Measurements from ENCODE around the gene HERC2.

DNA sequence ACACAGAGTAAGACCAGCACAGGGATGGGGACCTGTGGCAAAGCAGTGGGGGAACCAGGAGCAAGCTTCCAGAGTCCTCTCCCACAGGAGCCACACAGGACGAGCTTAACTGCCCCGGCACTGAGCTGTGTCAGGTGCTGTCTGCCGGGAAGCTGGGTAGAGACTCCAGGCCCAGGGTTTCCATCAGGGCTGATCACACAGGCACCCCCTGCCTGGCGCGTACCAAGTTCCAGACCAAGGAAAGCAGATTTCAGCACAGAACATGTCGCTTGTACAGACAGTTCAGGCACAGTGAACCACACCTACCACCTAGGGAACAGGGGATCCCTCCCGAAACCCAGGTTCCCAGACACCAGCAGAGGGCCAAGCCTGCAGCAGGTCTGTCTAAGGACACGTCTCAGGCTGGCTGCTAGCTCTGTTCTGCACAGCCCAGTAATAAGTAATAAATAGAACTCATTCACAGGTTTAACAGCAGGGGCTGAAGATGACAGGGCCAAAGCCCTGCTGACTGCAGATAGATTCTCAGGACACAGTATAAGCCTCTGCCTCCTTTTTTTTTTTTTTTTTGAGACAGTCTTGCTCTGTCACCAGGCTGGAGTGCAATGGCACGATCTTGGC, 192.6 kb downstream of the HERC2 start:
- TF ChIP-seq CTCF (IDR thresholded peaks at IDR 0.05; ENCODE audit: insufficient read depth, low read length, poor library complexity, severe bottlenecking), result no peak
- no peak for TF ChIP-seq EZH2phosphoT487 (conservative IDR thresholded peaks at IDR 0.05; ENCODE audit: low read length)
